H9 (cell line): ENCODE data around the gene EMC8. TPM values are rescaled to one million over a fixed set of nuclear protein-coding genes. Genes with fewer than 3 reads are reported as not detected.

Experiments used
- DNase-seq: peaks from one replicate; pipeline ENCODE4 v3.0.0-alpha.2; 2017
- H2AFZ ChIP-seq: one replicate; pipeline ENCODE4 v1.6.1; 2013; ENCODE audit warnings: mild to moderate bottlenecking, low read length, control low read depth, moderate library complexity
- H2AK5ac ChIP-seq: 2 replicates; pipeline ENCODE4 v1.6.1; 2013; ENCODE audit warnings: low read length, control low read depth, mixed read lengths; ENCODE audit not compliant: insufficient read length
- H2BK120ac ChIP-seq: one replicate; pipeline ENCODE4 v1.6.1; 2013; ENCODE audit warnings: low read depth, mild to moderate bottlenecking, low read length, control low read depth, inconsistent platforms; ENCODE audit not compliant: poor library complexity, severe bottlenecking
- H2BK12ac ChIP-seq: 2 replicates; pipeline ENCODE4 v1.6.1; 2013; ENCODE audit warnings: low read length, control low read depth, mixed read lengths, low read depth; ENCODE audit not compliant: insufficient read length
- H2BK15ac ChIP-seq: 2 replicates; pipeline ENCODE4 v1.6.1; 2013; ENCODE audit warnings: low read depth, low read length, control low read depth
- H2BK20ac ChIP-seq: one replicate; pipeline ENCODE4 v1.6.1; 2013; ENCODE audit warnings: low read depth, mild to moderate bottlenecking, low read length, control low read depth, inconsistent platforms; ENCODE audit not compliant: poor library complexity, severe bottlenecking
- H2BK5ac ChIP-seq: 2 replicates; pipeline ENCODE4 v1.6.1; 2013; ENCODE audit warnings: low read length, control low read depth, mixed read lengths; ENCODE audit not compliant: insufficient read length
- H3K14ac ChIP-seq: 2 replicates; pipeline ENCODE4 v1.6.1; 2013; ENCODE audit warnings: low read length, control low read depth; ENCODE audit not compliant: insufficient read depth
- H3K18ac ChIP-seq: 2 replicates; pipeline ENCODE4 v1.6.1; 2013; ENCODE audit warnings: low read depth, mild to moderate bottlenecking, mixed read lengths, low read length, control low read depth; ENCODE audit not compliant: insufficient read length
- H3K23ac ChIP-seq: 2 replicates; pipeline ENCODE4 v1.6.1; 2013; ENCODE audit warnings: low read length, control low read depth, mixed read lengths, low read depth; ENCODE audit not compliant: insufficient read length
- H3K23me2 ChIP-seq: 2 replicates; pipeline ENCODE4 v1.6.1; 2013; ENCODE audit warnings: low read depth, mild to moderate bottlenecking, mixed read lengths, low read length, control low read depth; ENCODE audit not compliant: insufficient read length, poor library complexity, severe bottlenecking
- H3K27ac ChIP-seq: 2 replicates; pipeline ENCODE4 v1.5.1; 2013; ENCODE audit warnings: low read length, control low read depth, mixed read lengths, low read depth; ENCODE audit not compliant: insufficient read length
- H3K27me3 ChIP-seq: 2 replicates; pipeline ENCODE4 v1.6.1; 2013; ENCODE audit warnings: low read length, control low read depth, inconsistent platforms; ENCODE audit not compliant: insufficient read depth
- H3K4ac ChIP-seq: 2 replicates; pipeline ENCODE4 v1.6.1; 2013; ENCODE audit warnings: low read depth, mild to moderate bottlenecking, control low read depth, inconsistent platforms, low read length, moderate library complexity
- H3K4me1 ChIP-seq: 2 replicates; pipeline ENCODE4 v1.6.1; 2013; ENCODE audit warnings: low read length, control low read depth, inconsistent platforms; ENCODE audit not compliant: insufficient read depth
- H3K4me2 ChIP-seq: 2 replicates; pipeline ENCODE4 v1.6.1; 2013; ENCODE audit warnings: low read length, control low read depth, mixed read lengths; ENCODE audit not compliant: insufficient read length, insufficient read depth
- H3K56ac ChIP-seq: 2 replicates; pipeline ENCODE4 v1.6.1; 2013; ENCODE audit warnings: low read depth, mild to moderate bottlenecking, mixed read lengths, low read length, control low read depth; ENCODE audit not compliant: insufficient read length
- H3K79me1 ChIP-seq: 2 replicates; pipeline ENCODE4 v1.6.1; 2013; ENCODE audit warnings: low read depth, mild to moderate bottlenecking, moderate library complexity, low read length, control low read depth, inconsistent platforms; ENCODE audit not compliant: insufficient read depth, poor library complexity, severe bottlenecking
- H3K79me2 ChIP-seq: 2 replicates; pipeline ENCODE4 v1.6.1; 2013; ENCODE audit warnings: low read length, control low read depth, inconsistent platforms; ENCODE audit not compliant: insufficient read depth
- H3K9ac ChIP-seq: 2 replicates; pipeline ENCODE4 v1.6.1; 2013; ENCODE audit warnings: low read length, control low read depth, mixed read lengths; ENCODE audit not compliant: insufficient read length; ENCODE audit errors: extremely low read depth
- H3K9me3 ChIP-seq: one replicate; pipeline ENCODE4 v1.6.1; 2013; ENCODE audit warnings: low read depth, low read length, inconsistent platforms; ENCODE audit not compliant: control insufficient read depth
- H3T11ph ChIP-seq: one replicate; pipeline ENCODE4 v1.6.1; 2013; ENCODE audit warnings: mild to moderate bottlenecking, low read length, control low read depth, inconsistent platforms
- H4K20me1 ChIP-seq: one replicate; pipeline ENCODE4 v1.6.1; 2013; ENCODE audit not compliant: control insufficient read depth, insufficient read length, insufficient read depth
- H4K5ac ChIP-seq: 2 replicates; pipeline ENCODE4 v1.6.1; 2013; ENCODE audit warnings: low read depth, mild to moderate bottlenecking, mixed read lengths, low read length, control low read depth; ENCODE audit not compliant: insufficient read length
- H4K8ac ChIP-seq: replicated peaks from 2 replicates; pipeline ENCODE4 v1.6.1; 2013; ENCODE audit warnings: low read length, control low read depth, mixed read lengths, low read depth; ENCODE audit not compliant: insufficient read length
- H4K91ac ChIP-seq: 2 replicates; pipeline ENCODE4 v1.6.1; 2013; ENCODE audit warnings: low read depth, mild to moderate bottlenecking, moderate library complexity, mixed read lengths, low read length, control low read depth; ENCODE audit not compliant: insufficient read length
- H3K27ac Mint-ChIP-seq, 3 experiments: 2 replicates in 2 of 3; 3 replicates in 1 of 3; pipeline ENCODE4 v1.8.0; 2020 to 2021; ENCODE audit warnings: mixed read lengths in 3 of 3, mild to moderate bottlenecking in 1 of 3, moderate library complexity in 1 of 3
- H3K27me3 Mint-ChIP-seq: 2 replicates; pipeline ENCODE4 v1.8.0; 2021; ENCODE audit warnings: low read depth, mild to moderate bottlenecking, moderate library complexity, mixed read lengths
- H3K36me3 Mint-ChIP-seq, 3 experiments: 2 replicates in 2 of 3; 3 replicates in 1 of 3; pipeline ENCODE4 v1.8.0; 2020 to 2021; ENCODE audit warnings: low read depth in 3 of 3, mixed read lengths in 3 of 3; ENCODE audit not compliant: insufficient read depth in 1 of 3
- H3K4me1 Mint-ChIP-seq, 2 experiments: 2 replicates each; pipeline ENCODE4 v1.8.0; 2020; ENCODE audit warnings: mixed read lengths in 2 of 2
- H3K4me3 Mint-ChIP-seq, 2 experiments: 2 replicates in 1 of 2; 3 replicates in 1 of 2; pipeline ENCODE4 v1.8.0; 2020 to 2021; ENCODE audit warnings: mild to moderate bottlenecking in 2 of 2, mixed read lengths in 2 of 2, moderate library complexity in 1 of 2
- H3K9me3 Mint-ChIP-seq, 2 experiments: 2 replicates in 1 of 2; 3 replicates in 1 of 2; pipeline ENCODE4 v1.8.0; 2020; ENCODE audit warnings: mild to moderate bottlenecking in 2 of 2, mixed read lengths in 2 of 2, moderate library complexity in 1 of 2
- CTCF ChIP-seq: fragments of 200-600 bp; sonication (generic); conservative IDR thresholded peaks from 3 replicates; pipeline ENCODE4 v1.8.0; 2021; ENCODE audit warnings: antibody characterized with exemption, mild to moderate bottlenecking
- WGBS: extraction: QIAGEN DNeasy Blood & Tissue Kit; methylation state at CpG from one replicate; pipeline ENCODE4 v1.1.7; 2013; ENCODE audit warnings: missing lambda C conversion rate, low lambda C conversion rate, mixed read lengths; ENCODE audit not compliant: insufficient read length; ENCODE audit errors: extremely low coverage; 5-methylcytosine and 5-hydroxymethylcytosine counted together
- total RNA-seq: library from RNA; stranded (reverse); gene quantifications from 2 replicates; pipeline ENCODE4 v1.2.1, GENCODE V29; 2021

Gene EMC8
- total RNA-seq, 1 experiment from 2014 or later, result 52.3 TPM

GRCh38 chr16:85800321-85800669, 951 bp upstream of the EMC8 start:
- Histone ChIP-seq H2BK20ac (no peak overlapping the region), H2BK120ac (no peak overlapping the region), H4K91ac (no peak overlapping the region), H3K18ac (no peak overlapping the region), H3K23me2 (peaks cover 13% of the 10 kb centered on the region), H2BK5ac (no peak overlapping the region), H3K14ac (no peak overlapping the region), H3K79me2 (peaks cover 25% of the 10 kb centered on the region), H3K23ac (no peak overlapping the region), H3K56ac (no peak overlapping the region), H4K20me1 (peaks cover 3% of the 10 kb centered on the region), H4K5ac (no peak overlapping the region), H3K9ac (peak overlapping the region; percentile 67), H3K9me3 (no peaks in the 10 kb centered on the region), H2BK15ac (no peak overlapping the region), H3K79me1 (peaks cover 17% of the 10 kb centered on the region), H3K27ac (no peak overlapping the region), H4K8ac (no peak overlapping the region), H3K4ac (no peak overlapping the region), H3K4me1 (no peaks in the 10 kb centered on the region; the same call in 1 of the 2 replicates), H2BK12ac (no peak overlapping the region), H3T11ph (no peak overlapping the region), H3K4me2 (peak overlapping the region; percentile 62), H3K27me3 (no peaks in the 10 kb centered on the region), H2AFZ (no peak overlapping the region), H2AK5ac (no peak overlapping the region)
- Mint-ChIP-seq H3K4me1 (peaks cover 18 to 20% of the 10 kb centered on the region in 2 experiments), H3K36me3 (peaks cover 52 to 70% (median 67%) of the 10 kb centered on the region in 3 experiments), H3K27me3 (no peaks in the 10 kb centered on the region; the same call in 1 of the 2 replicates), H3K27ac (peak overlapping the region; percentile 80 to 91 (median 86); a peak in 6 of 7 replicates), H3K9me3 (no peaks in the 10 kb centered on the region), H3K4me3 (peak overlapping the region; percentile 91)
- no CpG with 5 or more reads among the region's 9 CpGs for WGBS
- DNase-seq, result no peak
- TF ChIP-seq CTCF, result no peak
